NT2/D1 (cell line): ENCODE data around the gene SHOX.
"Not testable (repeated sequence)": the region's sequence is repeated elsewhere in the genome, so short reads cannot be mapped to it uniquely, and the experiment has no call there.

ENCODE experiments used
- DNase-seq: peaks from one replicate; pipeline ENCODE4 v3.0.0-alpha.2; 2011; ENCODE audit warnings: low read depth, low spot score
- H3K27me3 ChIP-seq: 2 replicates; pipeline ENCODE4 v1.6.0; 2011; ENCODE audit warnings: mild to moderate bottlenecking; ENCODE audit not compliant: insufficient read length, insufficient read depth
- H3K36me3 ChIP-seq: 2 replicates; pipeline ENCODE4 v1.6.1; 2011; ENCODE audit warnings: mild to moderate bottlenecking, low read length, mixed read lengths; ENCODE audit not compliant: insufficient read depth, insufficient read length
- H3K4me1 ChIP-seq: 2 replicates; pipeline ENCODE4 v1.5.1; 2011; ENCODE audit not compliant: insufficient read depth, insufficient read length
- H3K4me3 ChIP-seq: 2 replicates; pipeline ENCODE4 v1.5.1; 2011; ENCODE audit warnings: low read depth; ENCODE audit not compliant: insufficient read length
- H3K9ac ChIP-seq: 2 replicates; pipeline ENCODE4 v1.6.0; 2011; ENCODE audit warnings: low read depth; ENCODE audit not compliant: insufficient read length
- H3K9me3 ChIP-seq: 2 replicates; pipeline ENCODE4 v1.5.1; 2011; ENCODE audit warnings: mild to moderate bottlenecking, low read length; ENCODE audit not compliant: insufficient read depth
- SUZ12 ChIP-seq: IDR thresholded peaks from 2 replicates; pipeline ENCODE4 v1.6.1; 2011; ENCODE audit not compliant: insufficient read length, insufficient read depth; ENCODE audit errors: extremely low read depth
- YY1 ChIP-seq: IDR thresholded peaks from 2 replicates; pipeline ENCODE4 v1.6.1; 2011; ENCODE audit not compliant: insufficient read length, insufficient read depth
- ZNF274 ChIP-seq: IDR thresholded peaks from 2 replicates; pipeline ENCODE4 v1.6.1; 2011; ENCODE audit warnings: mild to moderate bottlenecking, low read depth, low read length

SHOX gene

GRCh38 chrX:630612-631496 lies at the start of gene SHOX:
TSS of gene SHOX (plus strand) at chrX:630791. CDS start at chrX:630898, 107 bp downstream.
- TF ChIP-seq ZNF274 (no peak), SUZ12 (peak; percentile 97)
- Histone ChIP-seq H3K4me1 (peaks cover 21% of the 10 kb centered on the region), H3K27me3 (peaks cover 97% of the 10 kb centered on the region)

GRCh38 chrX:581066-581465 lies 49.5 kb upstream of the SHOX start:
- H3K36me3 ChIP-seq, result no peaks in the 10 kb centered on the region
- H3K9me3 ChIP-seq, result no peaks in the 10 kb centered on the region
- DNase-seq, result no peak
- no peaks in the 10 kb centered on the region for H3K4me1 ChIP-seq
- no peak for TF ChIP-seq SUZ12
- TF ChIP-seq YY1, result no peak
- TF ChIP-seq ZNF274, result no peak
- no peak overlapping the region for H3K4me3 ChIP-seq
- peaks cover 47% of the 10 kb centered on the region for H3K27me3 ChIP-seq
- H3K9ac ChIP-seq, result no peak overlapping the region

More at GRCh38 chrX:630612-631496, at the start of gene SHOX:
- H3K4me3 ChIP-seq, result peak within 1 kb of the TSS; percentile 36
- no peaks in the 10 kb centered on the region for H3K9me3 ChIP-seq
- H3K36me3 ChIP-seq, result no peaks in the 10 kb centered on the region
- DNase-seq, result no peak
- peak within 1 kb of the TSS; percentile 56 for H3K9ac ChIP-seq

- no peak for TF ChIP-seq ZNF274
- Histone ChIP-seq H3K27me3 (peaks cover 47% of the 10 kb centered on the region), H3K9me3 (no peaks in the 10 kb centered on the region), H3K4me1 (no peaks in the 10 kb centered on the region), H3K9ac (no peak overlapping the region), H3K36me3 (no peaks in the 10 kb centered on the region), H3K4me3 (no peak overlapping the region)
- no peak for DNase-seq
Observed at GRCh38 chrX:581720-582298, 48.8 kb upstream of the SHOX start.

GRCh38 chrX:584572-584971 lies 46.0 kb upstream of the SHOX start:
- peaks cover 25% of the 10 kb centered on the region for H3K27me3 ChIP-seq
- no peak for DNase-seq
- no peak overlapping the region for H3K9ac ChIP-seq
- H3K9me3 ChIP-seq, result no peaks in the 10 kb centered on the region
- H3K4me3 ChIP-seq, result no peak overlapping the region
- H3K36me3 ChIP-seq, result no peaks in the 10 kb centered on the region
- TF ChIP-seq YY1 (no peak), ZNF274 (no peak), SUZ12 (no peak)
- H3K4me1 ChIP-seq, result no peaks in the 10 kb centered on the region

GRCh38 chrX:585115-585808 lies 45.3 kb upstream of the SHOX start:
- no peaks in the 10 kb centered on the region for H3K36me3 ChIP-seq
- peaks cover 25% of the 10 kb centered on the region for H3K27me3 ChIP-seq
- no peak overlapping the region for H3K4me3 ChIP-seq
- no peak for DNase-seq
- H3K9ac ChIP-seq, result no peak overlapping the region
- H3K9me3 ChIP-seq, result no peaks in the 10 kb centered on the region
- TF ChIP-seq ZNF274, result no peak
- no peaks in the 10 kb centered on the region for H3K4me1 ChIP-seq

GRCh38 chrX:586351-586750 lies 44.2 kb upstream of the SHOX start:
- no peak for TF ChIP-seq YY1
- no peak for TF ChIP-seq SUZ12
- TF ChIP-seq ZNF274, result no peak
- peaks cover 25% of the 10 kb centered on the region for H3K27me3 ChIP-seq

GRCh38 chrX:589261-589660 lies 41.3 kb upstream of the SHOX start:
- H3K4me1 ChIP-seq, H3K4me3 ChIP-seq, H3K9ac ChIP-seq, H3K9me3 ChIP-seq, H3K36me3 ChIP-seq, DNase-seq: not testable (repeated sequence)
- H3K27me3 ChIP-seq, result peaks cover 13% of the 10 kb centered on the region

More at GRCh38 chrX:586351-586750, 44.2 kb upstream of the SHOX start:
- no peaks in the 10 kb centered on the region for H3K9me3 ChIP-seq
- H3K36me3 ChIP-seq, result no peaks in the 10 kb centered on the region
- no peak overlapping the region for H3K4me3 ChIP-seq
- DNase-seq, result no peak
- no peaks in the 10 kb centered on the region for H3K4me1 ChIP-seq
- no peak overlapping the region for H3K9ac ChIP-seq
